H1 (cell line): Measurements from ENCODE around the gene RWDD1. TPM values are rescaled to one million over a fixed set of nuclear protein-coding genes. Genes with fewer than 3 reads are reported as not detected.

ENCODE experiments used
- ATF3 ChIP-seq: IDR thresholded peaks from 2 replicates; pipeline ENCODE4 v1.6.1; 2011; ENCODE audit warnings: low read depth, mild to moderate bottlenecking, low read length; ENCODE audit not compliant: insufficient read depth
- BCL11A ChIP-seq, 2 experiments: IDR thresholded peaks; one replicate each; pipeline ENCODE4 v1.6.1; 2011; ENCODE audit warnings: low read depth in 2 of 2, low read length in 2 of 2, mild to moderate bottlenecking in 2 of 2
- USF2 ChIP-seq: IDR thresholded peaks from 2 replicates; pipeline ENCODE4 v1.6.1; 2011; ENCODE audit warnings: low read length, improper control_type of control experiment
- polyA plus RNA-seq, 7 experiments: library from polyadenylated mRNA; depleted of rRNA in 3 of 7; stranded (reverse) in 5 of 7; unstranded in 2 of 7; fragments of >200 nt in 5 of 7; fragments of 200-250 nt in 2 of 7; gene quantifications; 1 replicate in 5 of 7; 2 replicates in 1 of 7; 4 replicates in 1 of 7; pipeline versions ENCODE4 v1.2.1 to v1.2.3, GENCODE V29; 2011 to 2013; ENCODE audit warnings: missing spikeins in 2 of 7, mixed read lengths in 2 of 7
- total RNA-seq: library from RNA; stranded (reverse); fragmentation: NEBNext Ultra II Directional; extraction: Animal tissue kit (Norgen Biotek cat#: 25700); gene quantifications from 2 replicates; pipeline ENCODE4 v1.2.1, GENCODE V29; 2021

The RWDD1 gene
- total and polyA plus RNA-seq, 2 of the 8 experiments (the other 6 are each of a cell fraction or from before 2014, with no cell fraction given): 19.5 to 35.2 TPM

GRCh38 chr6:116564921-116565872, 6.1 kb upstream of the RWDD1 start (continued):
- TF ChIP-seq ATF3 (no peak), USF2 (no peak), BCL11A (IDR thresholded peaks at IDR 0.05; ENCODE audit: low read depth in 2 of 2, low read length in 2 of 2) (no peak)
